Activated CD4-positive, alpha-beta T cell treated with anti-CD3 and anti-CD28 coated beads for 36 hours (primary cell): ENCODE measurements around the gene EMID1. TPM values are rescaled to one million over a fixed set of nuclear protein-coding genes. Genes with fewer than 3 reads are reported as not detected.
A peak's percentile ranks its signal among the peaks of the same experiment; 100 is the strongest.

Experiments
- ATAC-seq: fragments of 200-7000 bp; cut with Tn5 transposase; one replicate; pipeline ENCODE4 v1.10.0; 2021; ENCODE audit warnings: mild to moderate bottlenecking, moderate library complexity
- CTCF ChIA-PET: fragments of 350-600 bp; sonication (Branson Sonifier 250); formaldehyde crosslinking; loops from one replicate; lab custom pipeline; 2021; ENCODE audit warnings: antibody characterized with exemption; lab: Charles Lee
- POLR2A ChIA-PET: fragments of 350-600 bp; sonication (Branson Sonifier 250); formaldehyde crosslinking; loops from one replicate; lab custom pipeline; 2021; ENCODE audit warnings: antibody characterized with exemption, inconsistent platforms; lab: Charles Lee
- DNase-seq: peaks from one replicate; pipeline ENCODE4 v3.0.0-alpha.2; 2020
- H3K27ac Mint-ChIP-seq: one replicate; pipeline ENCODE4 v1.8.0; 2021; ENCODE audit warnings: mixed read lengths
- H3K27me3 Mint-ChIP-seq: one replicate; pipeline ENCODE4 v1.8.0; 2021; ENCODE audit warnings: mixed read lengths
- H3K36me3 Mint-ChIP-seq: one replicate; pipeline ENCODE4 v1.8.0; 2021; ENCODE audit warnings: low read depth, mixed read lengths
- H3K4me1 Mint-ChIP-seq: one replicate; pipeline ENCODE4 v1.8.0; 2021; ENCODE audit warnings: mixed read lengths
- H3K4me3 Mint-ChIP-seq: one replicate; pipeline ENCODE4 v1.8.0; 2021; ENCODE audit warnings: mild to moderate bottlenecking, moderate library complexity, mixed read lengths
- H3K9me3 Mint-ChIP-seq: one replicate; pipeline ENCODE4 v1.8.0; 2021; ENCODE audit warnings: low read depth, mixed read lengths
- intact Hi-C, 2 experiments: fragments of 100-400 bp; cut with DNase I in 1 of 2; cut with micrococcal nuclease in 1 of 2; formaldehyde crosslinking; loops; one replicate each; pipeline versions ENCODE4 v1.14.2 to v1.15.1; 2022 to 2024; cut with DNase I, micrococcal nuclease
- total RNA-seq, 2 experiments: library from RNA; stranded (reverse); gene quantifications; one replicate each; pipeline ENCODE4 v1.2.3, GENCODE V29; 2021

The EMID1 gene
- total RNA-seq, 2 experiments from 2014 or later = not detected

- ChIA-PET POLR2A (no interaction called here), CTCF (no interaction called here)
- DNase-seq (no peak), ATAC-seq (no peak)
- H3K9me3 Mint-ChIP-seq = no peaks in the 10 kb centered on the region
- intact Hi-C loops = no loop called here
- no peak overlapping the region for H3K27ac Mint-ChIP-seq
- peaks cover 78% of the 10 kb centered on the region for H3K36me3 Mint-ChIP-seq
- no peaks in the 10 kb centered on the region for H3K27me3 Mint-ChIP-seq
- H3K4me1 Mint-ChIP-seq = peaks cover 11% of the 10 kb centered on the region
- no peak overlapping the region for H3K4me3 Mint-ChIP-seq
Observed at GRCh38 chr22:29284196-29284595, 78.5 kb downstream of the EMID1 start.

GRCh38 chr22:29288837-29289236 is 83.1 kb downstream of the EMID1 start:
- ChIA-PET POLR2A (interaction anchor here (1.0 kb wide), 1 partner anchor 18 kb away, joined by 3 read pairs; no protein-coding TSS in a partner anchor), CTCF (interaction anchor here (1.1 to 1.3 kb wide), 2 partner anchors 16 to 39 kb away, joined by 3 read pairs; no protein-coding TSS in a partner anchor)
- no peak overlapping the region for H3K4me3 Mint-ChIP-seq

GRCh38 chr22:29290061-29290460 is 84.4 kb downstream of the EMID1 start:
- DNase-seq (no peak), ATAC-seq (no peak)
- H3K9me3 Mint-ChIP-seq = no peaks in the 10 kb centered on the region
- POLR2A ChIA-PET = no interaction called here
- peaks cover 76% of the 10 kb centered on the region for H3K36me3 Mint-ChIP-seq
- H3K27ac Mint-ChIP-seq = no peak overlapping the region
- H3K27me3 Mint-ChIP-seq = no peaks in the 10 kb centered on the region
- H3K4me3 Mint-ChIP-seq = no peak overlapping the region
- H3K4me1 Mint-ChIP-seq = peaks cover 7% of the 10 kb centered on the region
- intact Hi-C loops = no loop called here
- CTCF ChIA-PET = no interaction called here

More at GRCh38 chr22:29288837-29289236, 83.1 kb downstream of the EMID1 start:
- no peak for DNase-seq
- intact Hi-C loops = loop anchor here in 1 of 2 experiments (2.0 kb wide), 1 partner anchor 16 kb away; no protein-coding TSS in a partner anchor
- peaks cover 11% of the 10 kb centered on the region for H3K4me1 Mint-ChIP-seq
- H3K9me3 Mint-ChIP-seq = no peaks in the 10 kb centered on the region
- H3K27ac Mint-ChIP-seq = peak overlapping the region; percentile 45
- peaks cover 79% of the 10 kb centered on the region for H3K36me3 Mint-ChIP-seq
- no peak for ATAC-seq
- H3K27me3 Mint-ChIP-seq = no peaks in the 10 kb centered on the region

- H3K4me1 Mint-ChIP-seq = peaks cover 7% of the 10 kb centered on the region
- H3K27me3 Mint-ChIP-seq = no peaks in the 10 kb centered on the region
- no peak for DNase-seq
- H3K4me3 Mint-ChIP-seq = no peak overlapping the region
- ChIA-PET CTCF (interaction anchor here (1.1 kb wide), 1 partner anchor 19 kb away, joined by 3 read pairs; no protein-coding TSS in a partner anchor), POLR2A (interaction anchor here (0.6 kb wide), 1 partner anchor 13 kb away, joined by 5 read pairs; no protein-coding TSS in a partner anchor)
- H3K27ac Mint-ChIP-seq = no peak overlapping the region
- ATAC-seq = no peak
- no peaks in the 10 kb centered on the region for H3K9me3 Mint-ChIP-seq
- H3K36me3 Mint-ChIP-seq = peaks cover 76% of the 10 kb centered on the region
- intact Hi-C loops = no loop called here
Observed at GRCh38 chr22:29291215-29291614, 85.5 kb downstream of the EMID1 start.

GRCh38 chr22:29292379-29292778 is 86.7 kb downstream of the EMID1 start:
- intact Hi-C loops = no loop called here
- Mint-ChIP-seq H3K36me3 (peaks cover 78% of the 10 kb centered on the region), H3K4me3 (no peak overlapping the region), H3K9me3 (no peaks in the 10 kb centered on the region), H3K4me1 (peaks cover 7% of the 10 kb centered on the region), H3K27me3 (no peaks in the 10 kb centered on the region), H3K27ac (no peak overlapping the region)
- CTCF ChIA-PET = interaction anchor here (1.1 kb wide), 1 partner anchor 10 kb away, joined by 3 read pairs; no protein-coding TSS in a partner anchor
- DNase-seq = no peak
- no peak for ATAC-seq
- POLR2A ChIA-PET = no interaction called here

GRCh38 chr22:29298641-29299040 is 92.9 kb downstream of the EMID1 start:
- ATAC-seq (no peak), DNase-seq (no peak)
- no peak overlapping the region for H3K27ac Mint-ChIP-seq
- H3K9me3 Mint-ChIP-seq = no peaks in the 10 kb centered on the region
- ChIA-PET CTCF (no interaction called here), POLR2A (no interaction called here)
- H3K36me3 Mint-ChIP-seq = peaks cover 63% of the 10 kb centered on the region
- intact Hi-C loops = no loop called here
- no peaks in the 10 kb centered on the region for H3K4me1 Mint-ChIP-seq
- no peak overlapping the region for H3K4me3 Mint-ChIP-seq
- no peaks in the 10 kb centered on the region for H3K27me3 Mint-ChIP-seq

GRCh38 chr22:29299136-29299900 is 93.6 kb downstream of the EMID1 start:
- no peaks in the 10 kb centered on the region for H3K9me3 Mint-ChIP-seq
- H3K4me1 Mint-ChIP-seq = no peaks in the 10 kb centered on the region
- peaks cover 57% of the 10 kb centered on the region for H3K36me3 Mint-ChIP-seq
- peak overlapping the region; percentile 7 for H3K27ac Mint-ChIP-seq
- peaks cover 2% of the 10 kb centered on the region for H3K27me3 Mint-ChIP-seq
- ChIA-PET POLR2A (interaction anchor here (0.7 kb wide), 1 partner anchor 879 kb away, joined by 3 read pairs; no protein-coding TSS in a partner anchor), CTCF (interaction anchor here (0.6 kb wide), 1 partner anchor 23 kb away, joined by 3 read pairs; no protein-coding TSS in a partner anchor)
- intact Hi-C loops = no loop called here
- ATAC-seq (no peak), DNase-seq (no peak)
- H3K4me3 Mint-ChIP-seq = no peak overlapping the region

GRCh38 chr22:29300467-29300806 is 94.7 kb downstream of the EMID1 start:
- Mint-ChIP-seq H3K4me3 (no peak overlapping the region), H3K9me3 (no peaks in the 10 kb centered on the region), H3K27ac (no peak overlapping the region), H3K4me1 (no peaks in the 10 kb centered on the region), H3K36me3 (peaks cover 53% of the 10 kb centered on the region), H3K27me3 (peaks cover 10% of the 10 kb centered on the region)
- intact Hi-C loops = no loop called here
- ATAC-seq (no peak), DNase-seq (no peak)
- POLR2A ChIA-PET = interaction anchor here (1.1 kb wide), 1 partner anchor 30 kb away, joined by 3 read pairs; no protein-coding TSS in a partner anchor
- CTCF ChIA-PET = no interaction called here

GRCh38 chr22:29300807-29301601 is 95.3 kb downstream of the EMID1 start:
- intact Hi-C loops = no loop called here
- ChIA-PET CTCF (no interaction called here), POLR2A (interaction anchor here (1.1 kb wide), 1 partner anchor 31 kb away, joined by 3 read pairs; no protein-coding TSS in a partner anchor)
- Mint-ChIP-seq H3K9me3 (no peaks in the 10 kb centered on the region), H3K4me3 (no peak overlapping the region), H3K27me3 (peaks cover 14% of the 10 kb centered on the region), H3K36me3 (peaks cover 47% of the 10 kb centered on the region), H3K4me1 (peaks cover 2% of the 10 kb centered on the region), H3K27ac (no peak overlapping the region)
- ATAC-seq (peak; percentile 13), DNase-seq (no peak)

GRCh38 chr22:29301716-29302401 is 96.2 kb downstream of the EMID1 start:
- Mint-ChIP-seq H3K4me3 (no peak overlapping the region), H3K4me1 (peaks cover 2% of the 10 kb centered on the region), H3K27ac (no peak overlapping the region), H3K9me3 (no peaks in the 10 kb centered on the region), H3K27me3 (peaks cover 15% of the 10 kb centered on the region), H3K36me3 (peaks cover 39% of the 10 kb centered on the region)
- no peak for DNase-seq
- ATAC-seq = no peak
- ChIA-PET POLR2A (no interaction called here), CTCF (interaction anchor here (1.2 kb wide), 1 partner anchor 9 kb away, joined by 3 read pairs; no protein-coding TSS in a partner anchor)
- intact Hi-C loops = no loop called here

GRCh38 chr22:29302402-29302680 is 96.6 kb downstream of the EMID1 start:
- POLR2A ChIA-PET = interaction anchor here (0.5 kb wide), 1 partner anchor 46 kb away, joined by 3 read pairs; no protein-coding TSS in a partner anchor
- H3K27ac Mint-ChIP-seq = no peak overlapping the region
- H3K4me1 Mint-ChIP-seq = peaks cover 3% of the 10 kb centered on the region
- CTCF ChIA-PET = interaction anchor here (1.2 kb wide), 1 partner anchor 9 kb away, joined by 3 read pairs; no protein-coding TSS in a partner anchor
- H3K27me3 Mint-ChIP-seq = peaks cover 15% of the 10 kb centered on the region
- DNase-seq (no peak), ATAC-seq (no peak)
- no peaks in the 10 kb centered on the region for H3K9me3 Mint-ChIP-seq
- no peak overlapping the region for H3K4me3 Mint-ChIP-seq
- intact Hi-C loops = no loop called here
- peaks cover 34% of the 10 kb centered on the region for H3K36me3 Mint-ChIP-seq
